ENCODE data around the gene GAS7. TPM values are rescaled to one million over a fixed set of nuclear protein-coding genes. Genes with fewer than 3 reads are reported as not detected.
"Not testable (repeated sequence)": the region's sequence is repeated elsewhere in the genome, so short reads cannot be mapped to it uniquely, and the experiment has no call there.

The GAS7 gene
- total RNA-seq, 2 donors from 2014 or later: 8.0 to 20.1 TPM

- TF ChIP-seq CTCF (IDR thresholded peaks at IDR 0.05) (peak; percentile 65 to 86 (median 78)), POLR2A (IDR thresholded peaks at IDR 0.05) (no peak)
- ATAC-seq: peak; percentile 79
- no peaks in the 10 kb centered on the region for H3K9me3 ChIP-seq
- intact Hi-C loops (cut with DNase I): loop anchor here (10.0 kb wide), 1 partner anchor 700 kb away; no protein-coding TSS in a partner anchor
- H3K27me3 ChIP-seq: no peaks in the 10 kb centered on the region
- peaks cover 5% of the 10 kb centered on the region for H3K4me1 ChIP-seq
- peak in 2 of 4 donors; percentile 19 to 43 for DNase-seq
- 16 to 22% methylated on average over 6 of the region's 6 CpGs for WGBS, 2 donors
- no peak overlapping the region for H3K27ac ChIP-seq
- no peak overlapping the region for H3K4me3 ChIP-seq
- H3K36me3 ChIP-seq (replicated peaks in 1 of 2; ENCODE audit: insufficient read depth in 1 of 2, low read depth in 2 of 2): no peaks in the 10 kb centered on the region
Measured at GRCh38 chr17:9924735-9925191, 273.6 kb downstream of the GAS7 start.

- no peak for ATAC-seq
- 81% methylated on average over 14 of the region's 14 CpGs for WGBS, 2 donors
- Histone ChIP-seq H3K9me3 (no peaks in the 10 kb centered on the region), H3K36me3 (replicated peaks in 1 of 2; ENCODE audit: insufficient read depth in 1 of 2, low read depth in 2 of 2) (no peaks in the 10 kb centered on the region), H3K27me3 (no peaks in the 10 kb centered on the region), H3K27ac (no peak overlapping the region), H3K4me1 (peaks cover 5% of the 10 kb centered on the region), H3K4me3 (no peak overlapping the region)
- DNase-seq: no peak
- intact Hi-C loops (cut with DNase I): loop anchor here (10.0 kb wide), 1 partner anchor 703 kb away; no protein-coding TSS in a partner anchor
- no peak for TF ChIP-seq CTCF (IDR thresholded peaks at IDR 0.05)
- TF ChIP-seq POLR2A (IDR thresholded peaks at IDR 0.05): no peak
Measured at GRCh38 chr17:9922012-9922848, 276.2 kb downstream of the GAS7 start.

GRCh38 chr17:9921216-9921615 lies 277.2 kb downstream of the GAS7 start:
- not testable (repeated sequence) for H3K36me3 ChIP-seq (replicated peaks in 1 of 2; ENCODE audit: insufficient read depth in 1 of 2, low read depth in 2 of 2)

GRCh38 chr17:9918804-9919352 lies 279.5 kb downstream of the GAS7 start:
- ATAC-seq: no peak
- no peak overlapping the region for H3K27ac ChIP-seq
- no peak for DNase-seq
- H3K4me1 ChIP-seq: no peaks in the 10 kb centered on the region
- H3K9me3 ChIP-seq: no peaks in the 10 kb centered on the region
- H3K36me3 ChIP-seq (replicated peaks in 1 of 2; ENCODE audit: insufficient read depth in 1 of 2, low read depth in 2 of 2): no peaks in the 10 kb centered on the region
- TF ChIP-seq CTCF (IDR thresholded peaks at IDR 0.05) (no peak), POLR2A (IDR thresholded peaks at IDR 0.05) (no peak)
- WGBS, 2 donors: 57 to 67% methylated on average over 3 to 5 of the region's 5 CpGs
- H3K27me3 ChIP-seq: no peaks in the 10 kb centered on the region
- intact Hi-C loops (cut with DNase I): no loop called here
- no peak overlapping the region for H3K4me3 ChIP-seq

More at GRCh38 chr17:9921216-9921615, 277.2 kb downstream of the GAS7 start:
- H3K27me3 ChIP-seq, ATAC-seq, H3K9me3 ChIP-seq, H3K4me1 ChIP-seq, H3K27ac ChIP-seq, H3K4me3 ChIP-seq, DNase-seq: not testable (repeated sequence)
- intact Hi-C loops (cut with DNase I): loop anchor here (10.0 kb wide), 1 partner anchor 704 kb away; no protein-coding TSS in a partner anchor
- 68 to 69% methylated on average over 3 to 13 of the region's 13 CpGs for WGBS, 2 donors

- TF ChIP-seq POLR2A (IDR thresholded peaks at IDR 0.05) (no peak), CTCF (IDR thresholded peaks at IDR 0.05) (no peak)
- no peaks in the 10 kb centered on the region for H3K36me3 ChIP-seq (replicated peaks in 1 of 2; ENCODE audit: insufficient read depth in 1 of 2, low read depth in 2 of 2)
Measured at GRCh38 chr17:9918352-9918751, 280.1 kb downstream of the GAS7 start.

More at GRCh38 chr17:9918352-9918751, 280.1 kb downstream of the GAS7 start:
- DNase-seq (no peak), ATAC-seq (no peak)
- H3K4me3 ChIP-seq: no peak overlapping the region
- 66 to 78% methylated on average over 4 to 8 of the region's 8 CpGs for WGBS, 2 donors
- no peaks in the 10 kb centered on the region for H3K27me3 ChIP-seq
- no peaks in the 10 kb centered on the region for H3K4me1 ChIP-seq
- no peaks in the 10 kb centered on the region for H3K9me3 ChIP-seq
- intact Hi-C loops (cut with DNase I): no loop called here
- no peak overlapping the region for H3K27ac ChIP-seq
